Thoracic aorta (tissue), 2 donors: Measurements from ENCODE around the gene LIMCH1. TPM values are rescaled to one million over a fixed set of nuclear protein-coding genes. Genes with fewer than 3 reads are reported as not detected.

Source experiments
- ATAC-seq: fragments of 150-250 bp; one replicate; pipeline ENCODE4 v1.8.0; 2017; ENCODE audit warnings: low read depth; ENCODE audit not compliant: insufficient number of reproducible peaks, low FRiP score
- DNase-seq: peaks from one replicate; pipeline ENCODE4 v3.0.0-alpha.2; 2020; ENCODE audit warnings: low spot score
- H3K27ac ChIP-seq, 2 donors: fragments of 200-600 bp; sonication (generic); 1 replicate in 1 of 2; 2 replicates in 1 of 2; pipeline ENCODE4 v1.5.1; 2016; ENCODE audit warnings: mild to moderate bottlenecking in 2 of 2, moderate library complexity in 2 of 2
- H3K27me3 ChIP-seq: fragments of 200-600 bp; sonication (generic); replicated peaks from 2 replicates; pipeline ENCODE4 v1.6.0; 2016; ENCODE audit warnings: mild to moderate bottlenecking; ENCODE audit not compliant: insufficient read depth
- H3K36me3 ChIP-seq: fragments of 200-600 bp; sonication (generic); one replicate; pipeline ENCODE4 v1.5.1; 2016
- H3K4me1 ChIP-seq, 2 donors: fragments of 200-600 bp; sonication (generic); 1 replicate in 1 of 2; 2 replicates in 1 of 2; pipeline versions ENCODE4 v1.5.1 to v1.6.0; 2016; ENCODE audit warnings: low read depth in 2 of 2, mild to moderate bottlenecking in 1 of 2; ENCODE audit not compliant: control insufficient read depth in 1 of 2
- H3K4me3 ChIP-seq: fragments of 200-600 bp; sonication (generic); 2 replicates; pipeline ENCODE4 v1.5.1; 2016; ENCODE audit warnings: mild to moderate bottlenecking
- H3K9me3 ChIP-seq: fragments of 200-600 bp; sonication (generic); 2 replicates; pipeline ENCODE4 v1.5.1; 2016
- total RNA-seq, 2 donors: library from RNA; depleted of rRNA; stranded (reverse); fragments of >200 nt; gene quantifications; one replicate each; pipeline versions ENCODE4 v1.1.0 to v1.2.3, GENCODE V29; 2016
- TF ChIP-seq, protein P1 (sequence below): fragments of 200-600 bp; sonication (generic); IDR thresholded peaks from one replicate; pipeline ENCODE4 v1.5.1; 2019; ENCODE audit warnings: antibody characterized with exemption

Gene LIMCH1
- total RNA-seq, 2 donors from 2014 or later = 95.3 to 158 TPM

DNA sequence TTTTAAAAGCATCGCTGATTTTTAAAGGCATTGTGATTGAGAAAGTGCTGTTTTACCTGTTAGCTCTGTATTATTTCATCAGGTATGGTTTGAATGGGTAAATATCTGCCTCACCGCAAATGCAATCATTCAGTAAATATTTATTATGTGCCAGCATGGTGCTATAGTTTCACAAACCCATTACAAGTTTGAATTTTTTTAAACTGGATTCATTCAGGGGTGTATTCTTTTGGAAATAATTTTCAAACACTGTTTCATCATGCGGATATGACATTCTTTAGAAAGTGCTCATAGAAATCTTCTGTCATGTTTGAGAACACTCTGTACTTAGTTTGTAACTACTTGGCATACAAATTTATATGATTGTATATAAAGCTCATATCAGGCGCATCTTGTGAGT, 37.2 kb downstream of the LIMCH1 start:
- Histone ChIP-seq H3K4me3 (no peak overlapping the region), H3K27ac (no peak overlapping the region), H3K4me1 (peaks cover 13 to 60% of the 10 kb centered on the region in 2 donors), H3K9me3 (no peaks in the 10 kb centered on the region), H3K36me3 (no peaks in the 10 kb centered on the region), H3K27me3 (no peaks in the 10 kb centered on the region)
- ATAC-seq (no peak), DNase-seq (no peak)
- TF ChIP-seq, protein P1, sequence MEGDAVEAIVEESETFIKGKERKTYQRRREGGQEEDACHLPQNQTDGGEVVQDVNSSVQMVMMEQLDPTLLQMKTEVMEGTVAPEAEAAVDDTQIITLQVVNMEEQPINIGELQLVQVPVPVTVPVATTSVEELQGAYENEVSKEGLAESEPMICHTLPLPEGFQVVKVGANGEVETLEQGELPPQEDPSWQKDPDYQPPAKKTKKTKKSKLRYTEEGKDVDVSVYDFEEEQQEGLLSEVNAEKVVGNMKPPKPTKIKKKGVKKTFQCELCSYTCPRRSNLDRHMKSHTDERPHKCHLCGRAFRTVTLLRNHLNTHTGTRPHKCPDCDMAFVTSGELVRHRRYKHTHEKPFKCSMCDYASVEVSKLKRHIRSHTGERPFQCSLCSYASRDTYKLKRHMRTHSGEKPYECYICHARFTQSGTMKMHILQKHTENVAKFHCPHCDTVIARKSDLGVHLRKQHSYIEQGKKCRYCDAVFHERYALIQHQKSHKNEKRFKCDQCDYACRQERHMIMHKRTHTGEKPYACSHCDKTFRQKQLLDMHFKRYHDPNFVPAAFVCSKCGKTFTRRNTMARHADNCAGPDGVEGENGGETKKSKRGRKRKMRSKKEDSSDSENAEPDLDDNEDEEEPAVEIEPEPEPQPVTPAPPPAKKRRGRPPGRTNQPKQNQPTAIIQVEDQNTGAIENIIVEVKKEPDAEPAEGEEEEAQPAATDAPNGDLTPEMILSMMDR = no peak

DNA sequence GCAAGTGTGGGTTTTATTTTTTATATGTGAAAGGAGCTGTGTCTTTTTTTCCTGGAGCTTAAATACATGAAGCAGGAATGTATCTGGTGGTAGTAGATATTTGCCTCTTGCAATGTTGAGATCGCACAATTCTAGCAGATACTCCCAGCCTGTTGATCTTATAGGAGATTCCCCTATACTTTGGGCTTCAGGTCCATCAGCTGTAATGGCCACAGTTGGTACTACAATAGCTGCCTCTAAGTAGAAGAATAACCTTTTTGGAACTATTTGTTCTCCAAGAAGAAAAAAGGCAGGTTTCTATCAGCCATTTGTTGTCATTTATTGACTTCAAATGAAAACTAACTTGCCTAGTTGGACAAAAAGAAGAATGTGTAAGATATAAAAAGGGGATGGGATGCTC, 37.7 kb downstream of the LIMCH1 start:
- peaks cover 10 to 60% of the 10 kb centered on the region in 2 donors for H3K4me1 ChIP-seq
- H3K27ac ChIP-seq = no peak overlapping the region
- ATAC-seq = no peak
- H3K4me3 ChIP-seq = no peak overlapping the region
- DNase-seq = no peak
- H3K9me3 ChIP-seq = no peaks in the 10 kb centered on the region
- H3K36me3 ChIP-seq = no peaks in the 10 kb centered on the region
- no peaks in the 10 kb centered on the region for H3K27me3 ChIP-seq
- TF ChIP-seq, protein P1 = peak; percentile 10

DNA sequence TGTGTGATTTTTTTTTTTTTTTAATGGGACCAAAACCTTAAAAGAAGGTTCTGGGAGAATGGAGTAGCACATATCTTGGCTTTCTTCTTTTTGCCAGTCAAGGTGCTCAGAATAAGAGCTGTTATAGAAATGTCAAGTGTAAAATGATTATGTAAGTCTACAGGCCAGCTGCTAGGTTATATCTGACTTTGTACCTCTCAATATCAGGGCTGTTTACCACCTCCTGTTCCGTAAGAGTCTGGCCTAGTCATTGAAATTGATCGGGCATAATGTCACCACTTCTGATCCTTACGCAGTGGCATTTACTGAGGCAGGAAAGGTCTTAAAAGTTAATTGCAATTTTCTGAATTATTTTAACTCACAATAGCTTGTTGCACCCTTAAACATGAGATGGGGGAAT, 41.1 kb downstream of the LIMCH1 start:
- Histone ChIP-seq H3K36me3 (no peaks in the 10 kb centered on the region), H3K4me3 (no peak overlapping the region), H3K27ac (no peak overlapping the region), H3K27me3 (no peaks in the 10 kb centered on the region), H3K9me3 (no peaks in the 10 kb centered on the region), H3K4me1 (peaks cover 7 to 33% of the 10 kb centered on the region in 2 donors)
- TF ChIP-seq, protein P1 = no peak
- no peak for DNase-seq
- no peak for ATAC-seq

DNA sequence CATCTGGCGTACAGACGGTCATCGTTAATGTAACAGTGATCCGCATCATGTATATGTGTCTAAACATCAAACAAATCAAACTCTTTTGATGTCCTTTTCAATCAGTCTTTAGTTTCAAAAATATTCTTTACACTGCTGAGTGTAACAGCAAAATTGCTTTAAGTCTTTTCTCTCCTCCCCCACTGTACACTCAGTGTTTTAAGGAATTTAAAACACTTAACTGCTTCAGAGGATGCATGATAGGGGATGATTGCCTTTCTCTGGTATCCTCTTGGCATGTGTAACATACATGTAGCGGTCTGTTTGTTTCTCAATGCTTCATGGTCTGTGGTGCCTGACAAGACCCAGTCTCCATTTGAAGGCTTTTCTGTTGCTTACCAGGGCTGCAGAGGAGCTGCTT, 41.6 kb downstream of the LIMCH1 start:
- Histone ChIP-seq H3K4me1 (peaks cover 7 to 30% of the 10 kb centered on the region in 2 donors), H3K4me3 (no peak overlapping the region), H3K27ac (no peak overlapping the region), H3K27me3 (no peaks in the 10 kb centered on the region), H3K9me3 (no peaks in the 10 kb centered on the region), H3K36me3 (no peaks in the 10 kb centered on the region)
- no peak for ATAC-seq
- no peak for DNase-seq
- TF ChIP-seq, protein P1 = no peak

DNA sequence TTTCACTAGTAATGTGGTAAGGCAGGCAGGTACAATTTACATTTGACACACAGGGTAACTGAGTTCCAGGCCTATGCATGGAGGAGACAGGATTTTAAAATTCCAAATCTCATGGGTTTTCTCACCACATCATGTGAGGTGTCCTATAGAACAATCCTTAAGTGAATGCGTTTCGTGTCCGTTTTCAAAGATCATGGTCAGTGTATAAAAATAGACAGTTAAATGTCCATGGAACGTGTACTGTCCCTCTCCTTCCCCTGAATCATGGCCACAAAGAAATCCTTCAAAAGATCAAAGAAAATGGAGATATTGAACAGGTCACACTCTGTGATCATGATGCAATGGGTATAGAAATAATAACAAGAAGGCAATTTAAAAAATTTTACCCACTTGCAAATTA, 42.0 kb downstream of the LIMCH1 start:
- DNase-seq = no peak
- TF ChIP-seq, protein P1 = no peak
- ATAC-seq = no peak
- Histone ChIP-seq H3K9me3 (peaks cover 2% of the 10 kb centered on the region), H3K36me3 (no peaks in the 10 kb centered on the region), H3K4me3 (no peak overlapping the region), H3K4me1 (peaks cover 7 to 25% of the 10 kb centered on the region in 2 donors), H3K27ac (no peak overlapping the region), H3K27me3 (no peaks in the 10 kb centered on the region)
